Esophagus muscularis mucosa (tissue), 4 donors: Measurements from ENCODE around the gene SIK2. TPM values are rescaled to one million over a fixed set of nuclear protein-coding genes. Genes with fewer than 3 reads are reported as not detected.

ENCODE experiments used
- DNase-seq: peaks from one replicate; pipeline ENCODE4 v3.0.0-alpha.2; 2017; ENCODE audit errors: extremely low spot score
- H3K27ac ChIP-seq, 4 donors: fragments of 200-600 bp; sonication (generic); replicated peaks in 1 of 4; 1 replicate in 3 of 4; 2 replicates in 1 of 4; pipeline ENCODE4 v1.5.1; 2016 to 2019; ENCODE audit warnings: mild to moderate bottlenecking in 1 of 4
- H3K27me3 ChIP-seq, 4 donors: fragments of 200-600 bp; sonication (generic); one replicate each; pipeline versions ENCODE4 v1.5.1 to v1.6.0; 2016 to 2019
- H3K36me3 ChIP-seq, 4 donors: fragments of 200-600 bp; sonication (generic); one replicate each; pipeline ENCODE4 v1.5.1; 2016 to 2019
- H3K4me1 ChIP-seq, 4 donors: fragments of 200-600 bp; sonication (generic); one replicate each; pipeline ENCODE4 v1.5.1; 2016 to 2019
- H3K4me3 ChIP-seq, 4 donors: fragments of 200-600 bp; sonication (generic); 1 replicate in 2 of 4; 2 replicates in 2 of 4; pipeline ENCODE4 v1.5.1; 2016 to 2019; ENCODE audit warnings: mild to moderate bottlenecking in 4 of 4, moderate library complexity in 1 of 4
- H3K9me3 ChIP-seq, 4 donors: fragments of 200-600 bp; sonication (generic); 1 replicate in 3 of 4; 2 replicates in 1 of 4; pipeline ENCODE4 v1.5.1; 2016 to 2019
- CTCF ChIP-seq, 3 experiments: fragments of 200-600 bp in 2 of 3; fragments of 450-650 bp in 1 of 3; sonication (generic) in 2 of 3; IDR thresholded peaks; one replicate each; pipeline ENCODE4 v1.5.1; 2017 to 2019; ENCODE audit warnings: antibody characterized with exemption in 3 of 3, mild to moderate bottlenecking in 2 of 3, moderate library complexity in 1 of 3
- EP300 ChIP-seq: sonication (generic); formaldehyde crosslinking; IDR thresholded peaks from one replicate; pipeline ENCODE4 v1.6.1; 2017; ENCODE audit warnings: antibody characterized with exemption
- POLR2A ChIP-seq: fragments of 450-650 bp; IDR thresholded peaks from one replicate; pipeline ENCODE4 v1.6.1; 2017; ENCODE audit warnings: antibody characterized with exemption, moderate library complexity, mild to moderate bottlenecking, low read depth
- POLR2AphosphoS5 ChIP-seq, 2 donors: sonication (generic); formaldehyde crosslinking; IDR thresholded peaks; one replicate each; pipeline ENCODE4 v1.6.1; 2017; ENCODE audit warnings: antibody characterized with exemption in 2 of 2
- WGBS: methylation state at CpG from one replicate; pipeline ENCODE4 v1.1.5; 2018; 5-methylcytosine and 5-hydroxymethylcytosine counted together
- intact Hi-C: fragments of 100-400 bp; cut with DNase I; formaldehyde crosslinking; loops from one replicate; pipeline ENCODE4 v1.15.1; 2023
- total RNA-seq, 4 donors: library from RNA; depleted of rRNA; stranded (reverse); fragments of >200 nt; gene quantifications; one replicate each; pipeline versions ENCODE4 v1.1.0 to v1.2.1, GENCODE V29; 2016

SIK2 gene
- total RNA-seq, 4 donors from 2014 or later, result 14.5 to 22.1 (median 17.4) TPM

DNA sequence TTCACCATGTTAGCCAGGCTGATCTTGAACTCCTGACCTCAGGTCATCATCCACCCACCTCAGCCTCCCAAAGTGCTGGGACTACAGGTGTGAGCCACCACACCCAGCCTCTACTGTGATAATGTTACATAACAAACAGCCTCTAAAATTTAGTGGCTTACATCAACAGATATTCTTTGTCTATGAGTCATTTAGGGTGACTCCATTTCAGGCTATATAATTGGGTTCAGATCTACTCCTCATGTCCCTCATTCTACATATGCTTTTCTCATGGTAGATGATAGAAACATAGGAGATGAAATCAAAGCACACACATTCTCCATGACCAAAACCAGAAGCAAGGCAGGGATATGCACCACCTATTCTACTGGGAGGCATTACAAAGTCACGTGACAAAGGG, 72.7 kb downstream of the SIK2 start:
- Histone ChIP-seq H3K4me3 (no peak overlapping the region), H3K9me3 (no peaks in the 10 kb centered on the region), H3K27ac (no peak overlapping the region), H3K4me1 (peaks cover 0 to 9% (median 8%) of the 10 kb centered on the region in 4 donors), H3K36me3 (peaks cover 6 to 22% (median 16%) of the 10 kb centered on the region in 4 donors), H3K27me3 (no peaks in the 10 kb centered on the region)
- 89% methylated on average over 1 of the region's 1 CpG for WGBS
- intact Hi-C loops, result no loop called here
- TF ChIP-seq CTCF (IDR thresholded peaks at IDR 0.05), result no peak
- no peak for TF ChIP-seq POLR2A
- no peak for TF ChIP-seq EP300
- no peak for TF ChIP-seq POLR2AphosphoS5 (IDR thresholded peaks at IDR 0.05)
- DNase-seq, result no peak

DNA sequence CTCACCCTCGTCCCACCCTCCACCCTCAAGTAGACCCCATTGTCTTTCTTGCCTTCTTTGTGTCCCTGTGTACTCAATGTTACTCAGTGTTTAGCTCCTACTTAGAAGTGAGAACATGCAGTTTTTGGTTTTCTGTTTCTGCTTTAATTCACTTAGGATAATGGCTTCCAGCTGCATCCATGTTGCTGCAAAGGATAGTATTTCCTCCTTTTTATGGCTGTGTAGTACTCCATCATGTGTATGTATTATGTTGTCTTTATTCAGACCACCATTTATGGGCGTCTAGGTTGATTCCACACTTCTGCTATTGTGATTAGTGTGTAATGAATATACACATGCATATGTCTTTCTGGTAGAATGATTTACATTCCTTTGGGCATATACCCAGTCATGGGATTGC, 73.6 kb downstream of the SIK2 start:
- intact Hi-C loops, result no loop called here

DNA sequence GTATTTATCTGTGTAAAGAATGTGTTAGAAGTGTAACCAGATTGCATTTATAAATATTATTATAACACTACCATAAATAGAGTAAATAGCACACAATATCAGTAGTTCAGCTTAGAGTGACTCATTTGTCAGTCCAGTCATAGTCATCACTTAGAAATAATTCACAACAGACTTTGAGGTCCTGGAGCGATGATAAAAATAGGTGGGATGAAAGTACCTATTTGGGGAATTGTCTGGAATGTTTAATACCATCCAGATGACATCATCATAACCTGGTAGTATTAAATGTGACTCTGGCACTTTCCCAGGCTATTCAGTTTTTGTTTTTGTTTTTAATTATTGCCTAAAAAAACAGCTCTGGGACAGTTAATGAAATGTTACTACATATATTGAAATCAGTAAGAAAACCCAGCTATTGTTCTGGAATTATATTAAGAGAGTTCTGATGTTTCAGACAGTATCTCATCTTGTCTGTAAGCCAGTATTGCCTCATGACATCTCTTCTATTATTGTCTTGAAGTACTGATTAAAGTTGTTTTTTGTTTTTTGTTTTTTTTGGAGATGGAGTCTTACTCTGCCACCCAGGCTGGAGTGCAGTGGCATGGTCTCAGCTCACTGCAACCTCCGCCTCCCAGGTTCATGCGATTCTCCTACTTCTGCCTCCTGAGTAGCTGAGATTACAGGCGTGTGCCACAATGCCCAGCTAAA, 74.8 kb downstream of the SIK2 start:
- WGBS, result 81% methylated on average over 4 of the region's 4 CpGs
- Histone ChIP-seq H3K27me3 (no peaks in the 10 kb centered on the region), H3K4me1 (peaks cover 0 to 9% (median 8%) of the 10 kb centered on the region in 4 donors), H3K9me3 (no peaks in the 10 kb centered on the region), H3K27ac (no peak overlapping the region), H3K36me3 (peaks cover 2 to 11% (median 5%) of the 10 kb centered on the region in 4 donors), H3K4me3 (no peak overlapping the region)
- intact Hi-C loops, result no loop called here
- TF ChIP-seq CTCF (IDR thresholded peaks at IDR 0.05) (no peak), EP300 (no peak), POLR2AphosphoS5 (IDR thresholded peaks at IDR 0.05) (no peak)
- DNase-seq, result no peak

More for the DNA sequence above, 73.6 kb downstream of the SIK2 start:
- Histone ChIP-seq H3K27me3 (no peaks in the 10 kb centered on the region), H3K9me3 (no peaks in the 10 kb centered on the region), H3K36me3 (peaks cover 6 to 22% (median 15%) of the 10 kb centered on the region in 4 donors), H3K27ac (no peak overlapping the region), H3K4me3 (no peak overlapping the region), H3K4me1 (peaks cover 0 to 9% (median 8%) of the 10 kb centered on the region in 4 donors)
- no peak for DNase-seq
- WGBS, result 98% methylated on average over 2 of the region's 2 CpGs
- no peak for TF ChIP-seq POLR2AphosphoS5 (IDR thresholded peaks at IDR 0.05)
- no peak for TF ChIP-seq POLR2A
- no peak for TF ChIP-seq CTCF (IDR thresholded peaks at IDR 0.05)
- TF ChIP-seq EP300, result no peak

DNA sequence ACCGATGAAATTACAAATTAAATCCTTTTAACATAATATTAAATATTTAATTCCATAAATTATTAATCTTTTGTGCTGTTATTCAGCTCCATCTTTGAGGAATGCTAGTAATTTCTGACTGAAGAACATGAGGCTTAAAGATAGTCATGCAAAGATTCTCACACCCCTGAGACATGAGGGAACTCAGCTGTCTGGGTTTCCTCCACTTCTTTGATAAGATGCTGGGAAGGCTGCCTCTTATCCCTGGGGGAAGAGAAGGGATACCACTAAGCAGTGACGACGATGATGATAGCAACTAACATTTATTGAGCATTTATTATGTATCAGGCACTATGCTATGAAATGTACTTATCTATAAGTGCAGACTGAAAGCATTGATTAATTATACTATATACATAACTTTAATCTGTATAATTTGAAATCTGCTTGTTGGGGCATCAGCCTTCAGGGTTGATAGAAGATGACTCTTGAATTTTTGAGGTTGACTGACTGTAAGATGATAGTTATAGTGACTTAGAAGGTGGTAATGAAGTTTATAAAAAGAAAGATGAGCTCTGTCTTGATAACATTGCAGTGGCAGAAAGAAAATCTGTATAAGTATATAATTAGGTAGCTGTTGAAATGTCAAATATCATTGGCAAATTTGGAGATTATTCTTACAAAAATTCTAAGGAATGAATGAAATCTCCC, 78.4 kb downstream of the SIK2 start:
- DNase-seq, result no peak
- no peak overlapping the region for H3K4me3 ChIP-seq
- H3K4me1 ChIP-seq, result peaks cover 0 to 16% (median 8%) of the 10 kb centered on the region in 4 donors
- H3K27ac ChIP-seq, result no peak overlapping the region
- TF ChIP-seq POLR2A (no peak), POLR2AphosphoS5 (IDR thresholded peaks at IDR 0.05) (no peak), EP300 (no peak), CTCF (IDR thresholded peaks at IDR 0.05) (no peak)
- 87% methylated on average over 3 of the region's 3 CpGs for WGBS
- peaks cover 0 to 7% (median 0%) of the 10 kb centered on the region in 4 donors for H3K36me3 ChIP-seq
- no peaks in the 10 kb centered on the region for H3K9me3 ChIP-seq
- no peaks in the 10 kb centered on the region for H3K27me3 ChIP-seq
- intact Hi-C loops, result no loop called here
